ENCODE measurements around the gene NAPSA. TPM values are rescaled to one million over a fixed set of nuclear protein-coding genes. Genes with fewer than 3 reads are reported as not detected.
"Not testable (repeated sequence)": the region's sequence is repeated elsewhere in the genome, so short reads cannot be mapped to it uniquely, and the experiment has no call there.

NAPSA gene
- total RNA-seq, 1 donor from 2014 or later: 2.4 TPM

- Mint-ChIP-seq H3K27me3 (ENCODE audit: low read depth) (peaks cover 40% of the 10 kb centered on the region), H3K36me3 (peaks cover 3% of the 10 kb centered on the region), H3K4me3 (peak overlapping the region; percentile 80), H3K27ac (peak overlapping the region; percentile 100), H3K4me1 (peaks cover 47% of the 10 kb centered on the region), H3K9me3 (peaks cover 10% of the 10 kb centered on the region)
- DNase-seq (ENCODE audit: low spot score in 2 of 2, unreplicated experiment in 2 of 2): no peak
- TF ChIP-seq CTCF (IDR thresholded peaks at IDR 0.05; ENCODE audit: unreplicated experiment): no peak
These were observed 34.0 kb downstream of the NAPSA start for GRCh38 chr19:50331221-50331993.

- peaks cover 53% of the 10 kb centered on the region for H3K4me1 Mint-ChIP-seq
- H3K4me3 Mint-ChIP-seq: peak overlapping the region; percentile 80
- DNase-seq (ENCODE audit: low spot score in 2 of 2, unreplicated experiment in 2 of 2): peak; percentile 91 to 93
- no peaks in the 10 kb centered on the region for H3K36me3 Mint-ChIP-seq
- peaks cover 46% of the 10 kb centered on the region for H3K27me3 Mint-ChIP-seq (ENCODE audit: low read depth)
- peak overlapping the region; percentile 100 for H3K27ac Mint-ChIP-seq
- no peak for TF ChIP-seq CTCF (IDR thresholded peaks at IDR 0.05; ENCODE audit: unreplicated experiment)
- H3K9me3 Mint-ChIP-seq: peaks cover 5% of the 10 kb centered on the region
These were observed 34.9 kb downstream of the NAPSA start for GRCh38 chr19:50330365-50331078.

- peaks cover 57% of the 10 kb centered on the region for H3K4me1 Mint-ChIP-seq
- peaks cover 46% of the 10 kb centered on the region for H3K27me3 Mint-ChIP-seq (ENCODE audit: low read depth)
- peak overlapping the region; percentile 96 for H3K27ac Mint-ChIP-seq
- not testable (repeated sequence) for H3K36me3 Mint-ChIP-seq; H3K9me3 Mint-ChIP-seq; DNase-seq (ENCODE audit: low spot score in 2 of 2, unreplicated experiment in 2 of 2)
- H3K4me3 Mint-ChIP-seq: peak overlapping the region; percentile 80
These were observed 35.5 kb downstream of the NAPSA start for GRCh38 chr19:50329926-50330294.

- Mint-ChIP-seq H3K4me1 (peaks cover 63% of the 10 kb centered on the region), H3K36me3 (no peaks in the 10 kb centered on the region), H3K27me3 (ENCODE audit: low read depth) (peaks cover 46% of the 10 kb centered on the region), H3K4me3 (peak within 1 kb of the TSS; percentile 80), H3K9me3 (no peaks in the 10 kb centered on the region), H3K27ac (peak within 1 kb of the TSS; percentile 96)
- no peak for TF ChIP-seq CTCF (IDR thresholded peaks at IDR 0.05; ENCODE audit: unreplicated experiment)
- DNase-seq (ENCODE audit: low spot score in 2 of 2, unreplicated experiment in 2 of 2): peak; percentile 99 to 100
These were observed 36.1 kb downstream of the NAPSA start, which contains the start of gene KCNC3 for GRCh38 chr19:50329146-50329925. TSS of gene KCNC3 (minus strand) at chr19:50329377. CDS start at chr19:50329082, 295 bp downstream.

GRCh38 chr19:50328873-50329145 is 36.6 kb downstream of the NAPSA start:
- TF ChIP-seq CTCF (IDR thresholded peaks at IDR 0.05; ENCODE audit: unreplicated experiment): no peak
- H3K27ac Mint-ChIP-seq: no peak overlapping the region
- H3K27me3 Mint-ChIP-seq (ENCODE audit: low read depth): peaks cover 45% of the 10 kb centered on the region
- no peak for DNase-seq (ENCODE audit: low spot score in 2 of 2, unreplicated experiment in 2 of 2)
- peak overlapping the region; percentile 80 for H3K4me3 Mint-ChIP-seq
- H3K4me1 Mint-ChIP-seq: peaks cover 60% of the 10 kb centered on the region
- no peaks in the 10 kb centered on the region for H3K9me3 Mint-ChIP-seq
- H3K36me3 Mint-ChIP-seq: no peaks in the 10 kb centered on the region

Data from mesothelial cell of epicardium (in vitro differentiated cells).